Keratinocyte (primary cell): ENCODE results near the gene SMG6.

Experiments used
- CTCF ChIP-seq, 3 experiments: IDR thresholded peaks in 1 of 3; conservative IDR thresholded peaks in 1 of 3; optimal IDR thresholded peaks in 1 of 3; 2 replicates in 2 of 3; 3 replicates in 1 of 3; pipeline versions ENCODE3 to v1.5.1; 2011; ENCODE audit warnings: low read length in 3 of 3, mild to moderate bottlenecking in 3 of 3, moderate library complexity in 2 of 3, control low read depth in 1 of 3, inconsistent platforms in 1 of 3; ENCODE audit not compliant: insufficient read depth in 2 of 3; ENCODE audit errors: extremely low read depth in 1 of 3
- EZH2 ChIP-seq: IDR thresholded peaks from one replicate; pipeline ENCODE4 v1.6.1; 2012; ENCODE audit warnings: inconsistent platforms, mild to moderate bottlenecking, low read length, moderate library complexity

- TF ChIP-seq CTCF (optimal IDR thresholded peaks at IDR 0.05 in 1 of 3, IDR thresholded peaks at IDR 0.05 in 1 of 3, conservative IDR thresholded peaks at IDR 0.05 in 1 of 3; ENCODE audit: extremely low read depth in 1 of 3, insufficient read depth in 2 of 3, low read length in 3 of 3): no peak
- TF ChIP-seq EZH2: no peak
These were observed 11.5 kb downstream of the SMG6 start for GRCh38 chr17:2292100-2292499.
